ENCODE data around the gene C17orf75.

- TF ChIP-seq CTCF (IDR thresholded peaks at IDR 0.05) (no peak), EZH2 (IDR thresholded peaks at IDR 0.05) (no peak), EZH2phosphoT487 (IDR thresholded peaks at IDR 0.05) (no peak)
These were observed 27.3 kb downstream of the C17orf75 start for GRCh38 chr17:32314636-32315035.

Data from neural progenitor cell (in vitro differentiated cells).